ENCODE measurements around the gene TMEM250. TPM values are rescaled to one million over a fixed set of nuclear protein-coding genes. Genes with fewer than 3 reads are reported as not detected.

The TMEM250 gene
- total RNA-seq, 4 donors from 2014 or later = 52.3 to 62.9 (median 55.1) TPM

GRCh38 chr9:136131629-136132511 lies 13.2 kb upstream of the TMEM250 start:
- H3K4me3 ChIP-seq (ENCODE audit: low read depth, poor library complexity, severe bottlenecking) = no peak overlapping the region
- intact Hi-C loops (cut with DNase I; ENCODE audit: low total_unique reads) = no loop called here
- TF ChIP-seq POLR2A (IDR thresholded peaks at IDR 0.05) (no peak), CTCF (IDR thresholded peaks at IDR 0.05) (no peak)
- 46 to 60% methylated on average over 27 to 30 of the region's 31 CpGs for WGBS, 2 donors
- no peak for DNase-seq (ENCODE audit: low spot score in 2 of 2)

- DNase-seq (ENCODE audit: low spot score in 2 of 2) = no peak
- intact Hi-C loops (cut with DNase I; ENCODE audit: low total_unique reads) = no loop called here
- 51 to 65% methylated on average over 16 to 17 of the region's 17 CpGs for WGBS, 2 donors
- TF ChIP-seq POLR2A (IDR thresholded peaks at IDR 0.05) (no peak), CTCF (IDR thresholded peaks at IDR 0.05) (no peak)
- no peak overlapping the region for H3K4me3 ChIP-seq (ENCODE audit: low read depth, poor library complexity, severe bottlenecking)
Observed at GRCh38 chr9:136129176-136129575, 10.5 kb upstream of the TMEM250 start.

GRCh38 chr9:136128436-136128835 lies 9.8 kb upstream of the TMEM250 start:
- intact Hi-C loops (cut with DNase I; ENCODE audit: low total_unique reads) = no loop called here

GRCh38 chr9:136127313-136127712 lies 8.6 kb upstream of the TMEM250 start:
- 80 to 85% methylated on average over 12 to 18 of the region's 18 CpGs for WGBS, 2 donors
- TF ChIP-seq POLR2A (IDR thresholded peaks at IDR 0.05) = no peak
- no peak for TF ChIP-seq CTCF (IDR thresholded peaks at IDR 0.05)
- no peak for DNase-seq (ENCODE audit: low spot score in 2 of 2)
- H3K4me3 ChIP-seq (ENCODE audit: low read depth, poor library complexity, severe bottlenecking) = no peak overlapping the region
- intact Hi-C loops (cut with DNase I; ENCODE audit: low total_unique reads) = no loop called here

More at GRCh38 chr9:136128436-136128835, 9.8 kb upstream of the TMEM250 start:
- 78 to 79% methylated on average over 17 of the region's 17 CpGs for WGBS, 2 donors
- H3K4me3 ChIP-seq (ENCODE audit: low read depth, poor library complexity, severe bottlenecking) = no peak overlapping the region
- TF ChIP-seq POLR2A (IDR thresholded peaks at IDR 0.05) = no peak
- TF ChIP-seq CTCF (IDR thresholded peaks at IDR 0.05) = no peak
- no peak for DNase-seq (ENCODE audit: low spot score in 2 of 2)

- TF ChIP-seq CTCF (IDR thresholded peaks at IDR 0.05) (no peak), POLR2A (IDR thresholded peaks at IDR 0.05) (no peak)
- intact Hi-C loops (cut with DNase I; ENCODE audit: low total_unique reads) = no loop called here
- WGBS, 2 donors = 87 to 91% methylated on average over 2 of the region's 2 CpGs
- H3K4me3 ChIP-seq (ENCODE audit: low read depth, poor library complexity, severe bottlenecking) = no peak overlapping the region
- no peak for DNase-seq (ENCODE audit: low spot score in 2 of 2)
Observed at GRCh38 chr9:136124976-136125692, 6.5 kb upstream of the TMEM250 start.
